GM19193 (cell line): Measurements from ENCODE around the gene NEMF.

ENCODE experiments used
- POLR2A ChIP-seq: IDR thresholded peaks from 4 replicates; pipeline ENCODE4 v1.6.1; 2011; ENCODE audit not compliant: insufficient read depth, insufficient read length; ENCODE audit errors: extremely low read depth

NEMF gene

GRCh38 chr14:49881350-49882001 is 28.9 kb upstream of the NEMF start:
- no peak for TF ChIP-seq POLR2A

- TF ChIP-seq POLR2A: no peak
Observed at GRCh38 chr14:49880267-49881064, 27.9 kb upstream of the NEMF start.

- no peak for TF ChIP-seq POLR2A
Observed at GRCh38 chr14:49879646-49880204, 27.1 kb upstream of the NEMF start.

- no peak for TF ChIP-seq POLR2A
Observed at GRCh38 chr14:49876563-49877127, 24.1 kb upstream of the NEMF start.

GRCh38 chr14:49875640-49876198 is 23.1 kb upstream of the NEMF start:
- no peak for TF ChIP-seq POLR2A

- no peak for TF ChIP-seq POLR2A
Observed at GRCh38 chr14:49870908-49871307, 18.3 kb upstream of the NEMF start.

GRCh38 chr14:49868720-49869114 is 16.1 kb upstream of the NEMF start:
- no peak for TF ChIP-seq POLR2A

GRCh38 chr14:49867831-49868719 is 15.5 kb upstream of the NEMF start:
- TF ChIP-seq POLR2A: peak; percentile 85

GRCh38 chr14:49865431-49865859 is 12.9 kb upstream of the NEMF start:
- no peak for TF ChIP-seq POLR2A

- TF ChIP-seq POLR2A: no peak
Observed at GRCh38 chr14:49863487-49864281, 11.1 kb upstream of the NEMF start.

- TF ChIP-seq POLR2A: no peak
Observed at GRCh38 chr14:49862089-49862673, 9.6 kb upstream of the NEMF start.

GRCh38 chr14:49861699-49862088 is 9.1 kb upstream of the NEMF start:
- peak; percentile 52 for TF ChIP-seq POLR2A
